Epithelial cell of prostate (primary cell): ENCODE results near the gene PDGFRB.

ENCODE experiments used
- DNase-seq: peaks from one replicate; pipeline ENCODE4 v3.0.0-alpha.2; 2011; ENCODE audit warnings: low read depth, low spot score
- H3K27ac ChIP-seq: fragments of 450-650 bp; 2 replicates; pipeline ENCODE4 v1.5.1; 2017; ENCODE audit warnings: mild to moderate bottlenecking

The PDGFRB gene

DNA sequence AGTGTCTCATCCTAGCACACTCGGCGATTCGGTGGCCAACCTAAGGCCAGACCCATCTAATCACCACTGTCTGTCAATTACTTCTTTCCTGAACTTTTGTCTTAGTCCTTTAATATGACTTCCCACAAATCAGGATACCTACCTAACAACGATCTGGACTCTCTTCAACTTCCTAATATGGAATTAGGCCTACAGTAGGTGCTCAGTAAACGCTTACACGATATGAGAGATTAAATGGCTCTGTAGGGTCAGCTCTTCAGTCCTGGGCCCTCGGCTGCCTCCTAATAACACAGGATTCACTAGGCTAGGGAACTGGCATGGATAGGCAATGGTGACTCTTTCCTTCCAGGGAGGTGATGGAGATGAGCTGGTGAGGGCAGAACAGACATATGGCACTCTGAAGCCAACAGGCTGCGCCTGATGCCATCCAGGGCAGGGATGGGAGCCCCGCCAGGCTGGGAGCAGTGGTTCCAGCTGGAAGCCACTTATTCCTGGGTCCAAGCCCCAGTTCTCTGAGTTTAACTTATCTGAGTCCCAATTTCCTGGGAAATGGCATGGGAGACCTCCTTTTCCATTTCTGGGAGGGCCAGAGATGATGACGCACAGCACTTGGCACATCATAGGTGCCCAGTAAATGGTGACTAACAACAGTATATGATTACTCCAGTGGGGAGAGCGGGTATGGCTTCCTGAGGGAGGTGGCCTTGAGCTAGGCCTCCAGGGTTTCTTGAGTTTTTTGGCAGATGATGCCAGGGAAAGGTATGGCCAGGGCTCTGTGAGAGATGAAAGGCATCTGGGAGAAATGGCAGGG lies 7.3 kb downstream of the PDGFRB start:
- H3K27ac ChIP-seq, result no peak overlapping the region
- no peak for DNase-seq

DNA sequence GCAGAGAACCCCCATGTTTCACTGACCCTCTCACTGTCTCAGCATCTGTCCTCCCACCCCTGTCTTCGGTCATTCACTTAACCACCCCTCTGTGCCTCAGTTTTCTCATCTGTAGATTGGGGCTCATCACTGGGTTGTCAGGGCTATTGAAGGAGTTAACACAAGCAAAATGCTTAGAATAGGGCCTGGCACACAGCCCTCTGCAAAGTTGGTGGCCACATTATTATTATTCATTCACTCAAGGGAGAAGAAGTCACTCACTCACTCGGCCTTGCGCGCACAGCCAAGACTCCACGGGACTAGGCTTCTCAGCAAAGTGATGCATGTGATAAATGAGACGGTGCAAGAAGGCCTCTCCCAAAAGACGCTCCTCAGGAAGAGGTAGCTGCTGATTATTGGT lies 8.0 kb downstream of the PDGFRB start:
- no peak overlapping the region for H3K27ac ChIP-seq
- DNase-seq, result no peak

DNA sequence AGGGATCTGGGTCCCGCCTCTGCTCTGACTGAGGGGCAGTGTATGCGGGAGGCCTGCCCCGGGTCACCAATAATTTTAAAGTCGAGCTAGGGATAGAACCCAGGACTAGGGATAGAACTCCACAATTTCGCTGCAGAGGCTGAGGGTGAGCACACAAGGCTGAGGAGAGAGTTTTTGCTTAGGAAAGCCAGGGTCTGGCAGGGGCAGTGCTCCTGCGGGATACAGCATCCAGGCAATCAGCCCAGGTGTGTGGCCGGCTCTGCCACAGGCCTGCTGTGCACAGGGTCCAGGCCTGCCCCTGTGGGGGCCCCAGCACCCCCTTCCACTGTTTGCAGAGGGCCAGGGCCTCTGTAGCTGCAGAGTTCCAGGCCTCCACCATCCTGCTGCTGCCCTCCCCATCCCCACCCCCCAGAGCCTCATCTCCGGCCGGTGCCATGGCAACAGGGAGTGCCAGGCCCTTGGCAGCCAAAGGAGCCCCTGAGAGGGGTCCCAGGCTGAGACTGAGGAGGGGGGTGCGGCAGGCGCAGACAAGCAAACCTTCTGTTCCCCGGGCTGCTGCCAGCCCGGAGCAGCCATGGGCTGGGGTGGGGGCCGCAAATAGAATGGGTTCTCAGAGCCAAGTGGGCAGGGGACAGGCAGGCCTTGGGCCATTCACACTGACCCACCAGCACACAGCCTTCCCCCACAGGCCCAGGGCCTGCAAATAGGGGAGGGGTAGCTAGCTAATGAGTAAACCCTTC lies 8.6 kb downstream of the PDGFRB start:
- no peak overlapping the region for H3K27ac ChIP-seq
- DNase-seq, result no peak

DNA sequence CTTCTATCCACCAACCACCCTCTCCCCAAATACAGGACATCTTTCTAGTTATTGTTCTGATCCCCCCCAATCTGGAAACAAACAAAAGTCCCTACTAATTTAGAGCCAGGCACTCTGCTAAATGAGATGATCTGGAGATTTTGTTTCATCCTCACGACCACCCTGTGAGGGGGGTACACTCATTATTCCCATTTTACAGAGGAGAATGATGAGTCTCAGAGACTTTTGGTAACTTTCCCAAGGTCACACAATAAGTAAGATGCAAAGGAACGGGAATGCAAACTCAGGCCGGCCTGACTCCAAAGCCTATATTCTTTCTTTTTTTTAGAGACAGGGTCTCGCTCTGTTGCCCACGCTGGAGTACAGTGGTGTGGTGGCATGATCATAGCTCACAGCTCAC lies 9.4 kb downstream of the PDGFRB start:
- DNase-seq, result no peak
- no peak overlapping the region for H3K27ac ChIP-seq

DNA sequence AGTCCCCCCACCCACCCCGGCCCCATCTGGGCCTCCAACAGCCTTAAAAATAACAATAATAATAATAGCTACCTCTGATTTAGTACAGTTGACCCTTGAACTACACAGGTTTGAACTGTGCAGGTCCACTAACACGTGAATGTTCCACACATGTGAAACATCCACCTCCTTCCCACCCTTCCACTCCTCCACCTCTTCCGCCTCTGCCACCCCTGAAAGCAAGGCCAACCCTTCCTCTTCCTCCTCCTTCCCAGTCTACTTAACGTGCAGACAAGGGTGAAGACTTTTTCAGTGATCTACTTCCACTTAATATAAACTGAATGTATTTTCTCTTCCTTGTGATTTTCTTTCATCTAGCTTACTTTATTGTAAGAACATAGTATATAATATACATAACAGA lies 10.8 kb downstream of the PDGFRB start:
- no peak for DNase-seq
- H3K27ac ChIP-seq, result no peak overlapping the region

DNA sequence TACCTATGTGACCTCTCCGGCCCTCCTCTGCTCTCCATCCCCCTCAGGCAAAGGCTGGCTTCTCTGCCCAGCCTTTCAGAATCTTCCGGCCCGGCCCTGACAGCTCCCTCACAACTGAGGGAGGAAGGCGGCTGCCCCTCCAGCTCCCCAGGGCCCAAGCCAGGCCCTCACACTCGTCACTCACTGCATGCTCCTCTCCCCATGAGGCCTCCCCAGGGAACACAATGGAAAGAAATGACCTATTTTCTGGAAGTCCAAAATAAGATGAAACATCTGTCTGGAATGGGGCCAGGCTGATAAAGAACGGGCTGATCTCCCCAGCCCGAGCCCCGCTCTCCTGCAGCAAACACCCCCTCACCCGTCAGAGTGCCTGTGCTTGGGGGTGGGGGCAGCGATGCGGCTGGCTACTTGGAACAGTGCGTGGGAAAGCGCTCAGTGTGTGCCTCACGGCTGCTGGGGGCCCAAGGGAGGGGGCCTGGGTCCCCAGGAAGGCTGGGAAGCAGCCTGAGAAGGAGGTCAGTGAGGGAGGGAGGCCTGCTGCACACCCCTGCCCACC lies 11.3 kb downstream of the PDGFRB start:
- no peak for DNase-seq
- no peak overlapping the region for H3K27ac ChIP-seq

DNA sequence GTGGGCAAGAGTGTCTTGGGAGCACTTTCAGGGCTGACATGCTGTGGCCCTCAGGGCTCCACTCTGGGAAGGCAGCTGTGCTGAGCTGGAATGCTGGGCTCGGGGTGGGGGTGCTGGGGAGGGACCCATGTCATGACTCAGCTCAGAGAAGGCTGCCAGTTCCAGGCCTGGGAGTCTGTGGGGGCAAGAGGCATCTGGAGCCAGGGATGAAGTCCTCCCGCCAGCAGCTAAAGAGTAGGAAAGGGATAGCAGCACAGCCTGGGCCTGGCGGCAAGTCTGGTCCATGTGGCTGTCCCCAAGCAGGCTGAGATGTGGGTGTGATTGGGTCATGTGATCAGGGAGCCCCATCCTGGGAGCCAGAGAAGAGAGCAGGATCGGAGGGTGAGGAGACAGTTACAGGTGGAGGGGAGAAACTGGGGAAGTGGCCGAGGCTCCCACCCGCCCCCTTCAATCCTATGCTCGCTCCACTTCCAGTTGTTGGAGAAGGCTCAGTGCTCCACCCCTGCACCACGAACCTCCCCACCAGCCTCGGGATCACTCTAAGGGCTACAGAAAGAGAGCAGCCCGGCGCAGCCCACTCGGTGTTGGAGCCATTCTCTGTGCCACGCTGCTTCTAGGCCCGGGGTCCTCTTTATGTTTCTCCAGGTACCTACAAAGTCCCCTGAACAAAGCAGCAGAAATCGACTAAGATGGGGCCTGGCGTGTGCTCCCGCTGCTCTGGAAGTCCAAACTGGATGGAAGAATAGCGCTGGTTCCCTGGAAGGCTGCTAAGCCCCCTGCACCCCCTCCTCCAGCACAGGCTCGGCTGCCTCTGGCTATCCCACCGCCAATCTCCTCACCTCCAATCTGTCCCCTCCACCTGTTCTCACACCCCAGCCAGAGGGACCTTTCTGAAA lies 12.0 kb downstream of the PDGFRB start:
- no peak for DNase-seq
- peak overlapping the region; percentile 88 for H3K27ac ChIP-seq

DNA sequence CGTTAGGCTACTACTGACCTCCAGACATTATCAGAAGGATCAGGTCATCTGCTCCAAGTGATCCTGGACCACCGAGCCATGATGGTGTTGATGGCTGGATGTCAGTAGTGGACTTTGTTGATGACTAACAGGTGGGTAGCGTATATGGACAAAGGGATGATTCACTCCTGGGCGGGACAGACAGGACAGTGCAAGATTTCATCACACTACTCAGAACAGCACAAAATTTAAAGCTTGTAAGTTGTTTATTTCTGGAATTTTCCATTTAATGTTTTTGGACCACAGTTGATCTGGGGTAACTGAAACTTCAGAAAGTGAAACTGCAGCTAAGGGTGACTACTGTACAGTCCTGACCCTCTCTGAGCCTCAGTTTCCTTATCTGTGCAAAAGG lies 12.7 kb downstream of the PDGFRB start:
- DNase-seq, result peak; percentile 29
- H3K27ac ChIP-seq, result peak overlapping the region; percentile 88

DNA sequence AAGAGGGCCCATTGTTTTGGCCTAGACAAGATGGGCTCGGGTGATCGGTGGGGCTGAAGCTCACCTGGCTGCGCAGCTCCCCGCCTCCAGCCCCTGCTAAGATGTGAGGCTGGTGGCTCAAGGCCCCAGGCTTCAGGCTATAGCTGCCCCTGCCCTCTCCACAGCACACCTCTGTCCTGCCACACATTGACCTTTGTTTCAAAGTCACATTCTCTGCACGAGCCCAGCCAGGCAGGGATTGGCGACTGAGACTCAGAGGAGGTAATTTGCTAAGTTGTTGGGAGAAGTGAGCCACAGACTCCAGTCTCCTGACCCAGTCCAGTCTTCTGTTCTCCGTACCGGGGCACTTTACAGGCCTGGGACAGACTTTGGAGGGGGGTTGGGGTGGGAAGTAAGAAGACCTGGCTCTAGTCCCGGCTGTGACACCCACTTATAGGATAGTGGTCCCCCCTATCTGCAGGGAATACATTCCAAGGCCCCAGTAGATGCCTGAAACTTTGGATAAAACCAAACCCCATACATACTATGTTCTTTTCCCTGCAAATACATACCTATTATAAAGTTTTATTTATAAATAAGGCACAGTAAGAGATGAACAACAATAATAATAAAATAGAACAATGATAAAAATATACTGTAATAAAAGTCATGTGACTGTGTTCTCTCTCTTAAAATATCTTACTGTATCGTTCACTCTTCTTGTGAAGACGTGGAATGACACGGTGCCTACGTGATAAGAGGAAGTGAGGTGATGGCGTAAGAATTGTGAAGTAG lies 13.3 kb downstream of the PDGFRB start:
- no peak for DNase-seq
- peak overlapping the region; percentile 88 for H3K27ac ChIP-seq

DNA sequence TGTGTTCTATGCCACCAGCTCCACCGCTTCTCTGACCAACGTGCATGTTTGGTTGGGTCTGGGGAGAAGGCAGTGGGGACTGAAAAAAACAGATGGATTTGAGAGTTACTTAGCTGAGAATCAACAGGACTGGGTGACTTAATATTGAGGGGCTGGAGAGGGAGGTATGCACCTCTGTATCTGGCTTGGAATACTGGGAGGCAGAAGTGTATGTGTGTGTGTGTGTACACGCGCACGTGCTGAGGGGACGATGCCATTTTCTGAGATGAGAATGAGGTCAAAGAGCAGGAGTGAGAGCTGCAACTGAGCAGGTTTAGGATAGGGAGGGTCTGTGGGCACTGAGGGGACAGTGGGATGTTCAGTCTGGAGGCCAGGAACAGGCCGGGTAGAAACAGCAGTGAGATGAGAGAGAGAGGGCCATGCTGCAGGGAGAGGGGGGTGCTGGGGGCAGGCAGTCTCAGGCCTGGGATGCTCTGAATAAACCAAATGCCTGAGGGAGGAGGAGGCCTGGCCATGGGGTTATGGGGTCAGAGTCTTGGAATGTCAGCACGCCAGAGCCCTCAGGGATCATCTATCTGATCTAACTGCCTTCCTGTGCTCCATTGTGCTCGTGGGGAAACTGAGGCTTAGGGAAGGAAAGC lies 14.0 kb downstream of the PDGFRB start:
- DNase-seq, result no peak
- no peak overlapping the region for H3K27ac ChIP-seq

DNA sequence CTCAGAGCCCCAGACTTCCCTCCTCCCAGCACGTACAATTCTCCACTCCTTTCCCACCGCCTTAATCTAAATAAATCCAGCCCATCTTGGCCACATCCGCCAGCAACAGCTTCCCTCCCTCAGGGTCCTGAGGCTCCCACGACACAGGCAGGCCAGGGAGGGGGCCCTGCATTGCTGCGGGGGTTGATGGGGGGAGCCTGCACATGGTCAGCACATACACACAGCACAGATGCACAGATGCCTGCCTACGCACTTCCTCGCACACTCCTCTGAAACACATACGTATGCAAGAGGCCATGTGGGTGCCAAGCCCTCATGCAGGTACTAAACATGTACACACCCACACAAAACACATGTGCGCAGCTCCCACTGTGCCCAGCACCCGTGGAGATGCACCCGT lies 14.8 kb downstream of the PDGFRB start:
- H3K27ac ChIP-seq, result no peak overlapping the region
- no peak for DNase-seq

DNA sequence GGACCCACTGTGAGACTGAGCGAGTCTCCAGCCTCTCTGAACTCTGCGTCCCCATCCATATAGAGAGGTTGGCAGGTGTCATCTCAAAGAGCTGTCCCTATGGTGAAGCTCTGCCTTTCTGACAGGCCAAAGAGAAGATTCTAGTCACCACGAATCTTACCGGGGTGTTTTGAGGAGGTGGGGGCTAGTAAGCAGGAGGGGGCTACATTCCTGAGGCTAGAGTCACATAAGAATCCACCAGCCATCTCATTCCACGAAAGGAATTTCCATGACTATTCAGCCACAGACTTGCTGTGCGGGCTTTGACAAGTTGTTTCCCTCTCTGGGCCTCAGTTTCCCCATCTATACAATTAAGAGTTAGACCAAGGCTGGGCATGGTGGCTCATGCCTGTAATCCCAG lies 16.3 kb downstream of the PDGFRB start:
- no peak for DNase-seq
- H3K27ac ChIP-seq, result no peak overlapping the region

DNA sequence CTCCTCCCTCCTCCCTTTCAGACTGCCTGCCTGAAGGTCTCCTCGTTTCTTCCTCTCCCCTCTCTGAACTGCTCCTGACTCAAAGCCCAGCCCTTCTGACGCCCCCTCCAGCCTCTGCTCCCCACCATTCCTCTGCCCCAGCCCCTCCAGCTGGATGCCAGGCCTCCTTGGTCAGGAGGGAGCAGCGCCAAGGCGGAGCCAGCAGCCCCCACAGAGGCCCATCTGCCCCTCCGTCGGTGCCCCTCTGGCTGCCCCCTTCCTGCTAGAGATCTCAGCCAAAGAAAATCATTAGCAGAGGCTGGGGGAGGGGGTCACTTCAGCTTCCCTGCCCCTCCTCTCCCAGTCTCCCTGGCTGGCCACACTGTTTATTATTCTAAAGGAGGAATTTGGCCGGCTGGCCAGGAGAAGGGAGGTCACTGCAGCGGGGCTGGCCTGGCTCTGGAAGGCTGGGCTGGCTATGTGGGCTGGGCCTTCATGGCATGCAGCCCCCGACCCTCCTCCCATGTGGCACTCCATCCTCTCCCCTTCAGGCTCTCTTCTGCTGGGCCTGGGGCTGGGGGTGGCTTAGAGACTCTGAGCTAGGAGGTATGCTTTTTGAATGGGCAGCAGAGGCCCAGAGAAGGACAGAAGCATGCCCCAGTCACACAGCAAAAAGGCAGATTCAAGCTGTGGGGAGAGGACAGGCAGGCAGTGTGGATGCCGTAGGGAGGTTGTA lies 16.9 kb downstream of the PDGFRB start:
- no peak for DNase-seq
- H3K27ac ChIP-seq, result no peak overlapping the region

DNA sequence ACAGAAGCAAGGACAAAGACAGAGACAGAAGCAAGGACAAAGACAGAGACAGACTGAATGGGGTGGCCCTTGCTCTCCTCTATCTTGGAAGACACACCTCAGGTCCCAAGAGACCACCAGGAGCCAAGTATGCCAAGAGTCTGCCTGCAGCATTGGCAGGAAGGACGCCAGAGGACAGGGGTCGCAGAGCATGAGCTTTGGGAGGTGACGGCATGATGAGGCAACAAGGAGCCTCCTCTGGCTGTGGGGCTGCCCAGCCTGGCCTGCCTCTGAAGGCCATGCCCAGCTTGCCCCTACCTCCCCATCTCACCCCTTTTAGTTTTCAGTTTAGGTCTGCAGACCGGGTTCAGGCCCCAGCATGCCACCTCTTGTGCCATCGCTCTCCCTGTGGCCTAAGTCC lies 17.6 kb downstream of the PDGFRB start:
- H3K27ac ChIP-seq, result no peak overlapping the region
- no peak for DNase-seq

DNA sequence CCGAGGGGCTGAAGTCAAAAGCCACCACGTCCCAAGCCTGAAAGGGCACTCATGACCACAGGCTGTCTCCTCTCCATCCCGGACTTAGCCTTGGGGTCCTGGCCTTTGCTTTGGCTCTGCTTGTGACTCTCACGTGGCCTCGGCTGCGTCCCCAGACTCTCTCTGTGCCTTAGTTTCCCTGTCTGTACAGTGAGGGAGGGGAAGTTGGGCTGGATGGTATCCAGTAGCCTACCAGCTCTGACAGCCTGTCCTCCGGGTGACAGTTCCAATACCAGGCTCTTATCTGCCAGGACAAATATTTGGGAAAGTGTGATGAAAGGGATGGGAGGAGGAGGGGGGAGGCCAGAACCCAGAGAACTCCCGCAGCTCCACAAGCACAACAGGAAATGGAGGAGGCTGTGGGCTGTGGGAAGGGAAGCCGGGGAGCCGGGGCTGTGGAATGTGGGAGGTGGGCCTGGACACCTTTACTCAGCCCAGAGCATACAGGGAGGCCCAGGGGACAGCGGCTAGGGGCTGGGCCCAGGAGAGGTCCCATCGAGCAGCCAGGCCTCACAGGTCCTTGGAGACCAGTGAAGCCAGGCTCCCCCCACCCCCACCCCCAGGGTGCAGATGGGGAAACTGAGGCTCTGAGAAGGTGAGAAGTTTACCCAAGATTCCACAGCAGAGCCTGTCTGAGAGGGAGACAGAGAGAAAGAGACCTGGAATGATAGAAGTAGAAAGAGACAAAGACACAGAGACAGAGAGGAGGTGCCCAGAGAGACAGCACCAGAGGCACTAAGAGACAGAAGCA lies 18.3 kb downstream of the PDGFRB start:
- H3K27ac ChIP-seq, result no peak overlapping the region
- no peak for DNase-seq

DNA sequence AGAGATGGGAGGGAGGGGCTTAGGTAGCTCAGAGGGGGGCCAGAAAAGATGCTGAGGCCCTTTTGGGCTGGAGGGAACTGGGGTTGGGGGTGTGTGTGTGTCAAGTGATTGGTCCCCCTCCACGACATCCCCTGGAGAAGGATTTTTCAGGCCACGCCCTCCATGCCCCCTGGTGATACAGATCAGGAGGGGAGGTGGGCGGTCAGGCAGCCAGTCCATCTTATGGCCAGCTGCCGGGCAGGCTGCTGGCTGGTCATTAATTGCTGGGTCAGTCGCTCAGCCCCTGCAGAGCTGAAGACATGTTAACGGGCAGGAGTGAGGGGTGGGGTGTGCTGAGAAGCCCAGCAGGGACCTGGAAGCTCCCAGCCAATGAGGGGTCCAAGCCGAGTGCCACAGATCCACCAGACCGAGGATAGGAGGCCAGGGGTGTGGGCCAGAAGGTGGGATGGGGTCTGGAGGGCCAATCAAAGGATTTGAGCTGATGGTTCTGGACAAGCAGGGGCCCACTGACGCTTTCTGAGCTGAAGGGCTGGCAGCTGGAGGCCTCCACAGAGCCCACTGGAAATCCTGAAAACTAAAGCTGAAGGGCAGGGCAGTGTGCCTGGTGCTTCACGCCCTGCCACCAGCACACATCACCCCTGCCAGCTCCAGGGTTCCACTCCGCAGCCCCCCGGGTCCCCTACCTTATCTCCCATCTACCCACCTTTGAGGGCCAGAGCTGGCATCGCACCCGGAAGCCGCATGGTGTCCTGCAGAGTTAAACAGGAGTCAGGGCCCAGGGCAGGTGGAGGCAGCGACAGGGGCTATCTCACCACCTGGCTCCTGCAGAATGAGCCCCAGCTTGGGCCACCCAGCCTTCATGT lies 19.1 kb downstream of the PDGFRB start:
- DNase-seq, result no peak
- H3K27ac ChIP-seq, result no peak overlapping the region
